Right forelimb (tissue), 1 donor: ENCODE results near the gene GPR15LG.
"Not testable (repeated sequence)": the region's sequence is repeated elsewhere in the genome, so short reads cannot be mapped to it uniquely, and the experiment has no call there.

ENCODE experiments used
- DNase-seq: peaks from one replicate; pipeline ENCODE4 v3.0.0-alpha.2; 2018

GPR15LG gene

DNA sequence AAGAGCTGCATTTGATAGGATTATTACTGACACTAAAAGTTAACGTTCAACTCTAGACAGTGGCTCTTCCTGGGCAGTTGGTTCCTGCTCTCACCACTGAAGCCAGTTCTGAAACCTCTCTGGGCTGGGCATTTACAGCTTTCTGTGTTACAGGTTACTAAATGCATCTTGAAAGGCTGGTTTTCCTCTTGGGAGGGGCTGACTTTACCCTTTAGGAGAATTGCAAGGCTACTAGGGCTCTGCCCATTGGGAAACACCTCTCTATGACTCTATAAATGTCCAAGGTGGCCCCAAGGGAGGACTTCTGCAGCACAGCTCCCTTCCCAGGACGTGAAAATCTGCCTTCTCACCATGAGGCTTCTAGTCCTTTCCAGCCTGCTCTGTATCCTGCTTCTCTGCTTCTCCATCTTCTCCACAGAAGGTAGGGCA lies at the start of gene GPR15LG:
TSS of gene GPR15LG (plus strand) at position 301 of the 429 bp plus-strand sequence. CDS start at position 352, 51 bp downstream.
- DNase-seq: no peak

DNA sequence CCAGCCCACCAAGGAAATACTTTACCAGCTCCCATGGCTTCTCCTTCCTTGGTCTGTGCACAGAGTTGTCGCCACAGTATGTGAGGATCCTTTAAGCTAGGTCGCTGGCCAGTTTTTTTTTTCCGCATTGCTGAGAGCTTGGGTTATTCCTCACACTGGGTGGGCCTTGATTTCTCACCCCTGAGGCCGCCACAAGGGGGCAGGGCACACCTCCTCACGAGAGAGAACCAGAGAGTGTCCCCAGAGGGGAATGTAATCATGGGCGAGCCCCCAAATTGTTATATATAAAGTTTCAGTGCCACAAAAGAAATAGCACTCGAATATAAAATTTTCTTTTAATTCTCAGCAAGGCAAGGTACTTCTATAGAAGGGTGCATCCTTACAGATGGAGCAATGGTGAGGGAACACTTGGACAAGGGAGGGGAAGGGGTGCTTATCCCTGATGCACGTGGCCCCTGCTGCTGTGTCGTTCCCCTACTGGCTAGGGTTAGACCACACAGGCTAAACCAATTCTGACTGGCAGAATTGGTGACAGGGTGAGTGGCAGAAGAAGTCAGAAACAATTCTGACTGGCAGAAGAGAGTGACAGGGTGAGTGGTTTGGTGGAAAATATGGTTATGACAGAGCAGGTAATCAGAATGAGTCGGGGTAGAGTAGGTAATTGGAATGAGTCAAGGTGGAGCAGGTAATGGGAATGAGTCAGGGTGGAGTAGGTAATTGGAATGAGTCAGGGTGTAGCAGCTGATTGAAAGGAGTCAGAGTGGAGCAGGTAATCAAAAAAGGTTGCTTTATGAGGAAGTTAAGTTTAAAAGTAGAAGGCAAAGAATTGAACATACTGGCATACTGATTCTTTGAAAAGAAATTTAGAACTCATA lies 47.5 kb upstream of the GPR15LG start:
- not testable (repeated sequence) for DNase-seq

DNA sequence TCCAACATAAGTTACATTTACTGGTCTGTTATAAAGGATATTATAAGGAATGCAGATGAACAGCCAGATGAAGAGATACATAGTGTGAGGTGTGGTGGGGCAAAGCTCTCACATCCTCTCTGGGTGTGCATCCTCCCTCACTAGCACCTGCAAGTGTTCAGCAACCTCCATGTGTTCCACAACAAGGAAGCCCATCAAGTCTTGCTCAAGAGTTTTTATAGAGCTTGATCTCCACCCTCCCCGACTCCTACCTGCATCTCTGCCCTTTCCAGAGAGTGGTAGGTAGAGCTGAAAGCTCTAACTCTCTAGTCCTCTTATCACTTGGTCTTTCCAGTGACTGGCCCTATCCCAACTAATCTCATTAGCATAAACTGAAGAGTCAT lies 46.8 kb upstream of the GPR15LG start:
- no peak for DNase-seq

DNA sequence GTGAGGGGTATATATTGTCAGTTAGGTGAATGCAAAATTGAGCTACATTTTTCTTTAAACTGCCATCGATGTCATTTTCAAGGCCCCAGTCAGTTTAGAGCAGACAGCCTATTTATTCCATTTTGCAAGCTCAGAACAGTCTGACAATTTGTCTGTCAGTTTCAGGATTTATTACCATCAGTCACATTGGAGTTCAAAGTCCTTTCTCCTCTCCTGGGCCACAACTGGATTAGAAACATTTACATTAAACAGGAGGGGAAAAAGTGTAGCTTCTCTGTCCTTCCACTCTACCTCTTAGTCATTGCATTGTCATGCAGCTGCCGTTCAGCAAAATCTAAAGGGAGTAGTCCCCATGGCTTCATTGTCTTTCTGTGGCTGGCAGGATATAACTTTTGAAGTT lies 37.8 kb upstream of the GPR15LG start:
- no peak for DNase-seq

DNA sequence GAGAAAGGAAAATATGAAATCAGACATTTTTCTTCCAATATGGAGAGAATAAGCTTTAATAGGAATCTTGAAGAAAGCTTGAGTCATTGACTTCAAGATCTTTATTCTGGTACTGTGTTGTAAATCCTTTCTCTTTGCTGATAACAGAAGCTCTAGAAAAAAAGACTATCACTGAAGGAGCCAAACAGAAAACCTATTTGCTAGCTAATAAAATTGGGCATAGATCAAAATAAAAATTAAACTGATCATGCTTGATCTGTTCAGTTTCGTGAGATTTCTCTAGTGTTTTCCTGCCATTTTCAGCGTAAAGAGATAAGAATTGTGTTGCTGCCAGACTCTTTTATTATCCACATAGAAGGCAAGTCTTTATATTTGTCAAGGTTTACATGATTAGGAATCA lies 35.8 kb upstream of the GPR15LG start:
- no peak for DNase-seq

DNA sequence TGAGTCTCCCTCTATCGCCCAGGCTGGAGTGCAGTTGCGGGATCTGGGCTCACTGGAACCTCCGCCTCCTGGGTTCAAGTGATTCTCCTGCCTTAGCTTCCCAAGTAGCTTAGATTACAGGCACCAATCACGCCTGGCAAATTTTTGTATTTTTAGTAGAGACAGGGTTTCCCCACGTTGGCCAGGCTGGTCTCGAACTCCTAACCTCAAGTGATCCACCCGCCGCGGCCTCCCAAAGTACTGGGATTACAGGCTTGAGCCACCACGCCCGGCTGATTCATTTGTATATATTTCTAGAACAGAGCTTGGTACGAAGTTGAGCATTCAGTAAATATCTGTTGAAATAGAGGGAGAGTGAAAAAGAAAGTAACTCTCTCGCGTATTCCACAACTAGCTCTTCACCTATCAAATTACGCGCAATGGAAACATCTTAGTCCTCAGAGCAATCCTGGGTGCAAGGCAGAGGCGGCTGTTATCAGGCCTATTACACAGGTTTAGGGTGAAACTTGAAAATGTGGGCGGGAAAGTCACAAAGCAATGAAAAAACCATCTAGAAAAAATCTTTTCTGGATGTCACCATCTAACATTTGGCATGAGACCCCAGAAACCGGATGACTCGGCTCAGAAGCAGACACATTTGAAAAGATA lies 35.0 kb upstream of the GPR15LG start:
- DNase-seq: peak; percentile 56

DNA sequence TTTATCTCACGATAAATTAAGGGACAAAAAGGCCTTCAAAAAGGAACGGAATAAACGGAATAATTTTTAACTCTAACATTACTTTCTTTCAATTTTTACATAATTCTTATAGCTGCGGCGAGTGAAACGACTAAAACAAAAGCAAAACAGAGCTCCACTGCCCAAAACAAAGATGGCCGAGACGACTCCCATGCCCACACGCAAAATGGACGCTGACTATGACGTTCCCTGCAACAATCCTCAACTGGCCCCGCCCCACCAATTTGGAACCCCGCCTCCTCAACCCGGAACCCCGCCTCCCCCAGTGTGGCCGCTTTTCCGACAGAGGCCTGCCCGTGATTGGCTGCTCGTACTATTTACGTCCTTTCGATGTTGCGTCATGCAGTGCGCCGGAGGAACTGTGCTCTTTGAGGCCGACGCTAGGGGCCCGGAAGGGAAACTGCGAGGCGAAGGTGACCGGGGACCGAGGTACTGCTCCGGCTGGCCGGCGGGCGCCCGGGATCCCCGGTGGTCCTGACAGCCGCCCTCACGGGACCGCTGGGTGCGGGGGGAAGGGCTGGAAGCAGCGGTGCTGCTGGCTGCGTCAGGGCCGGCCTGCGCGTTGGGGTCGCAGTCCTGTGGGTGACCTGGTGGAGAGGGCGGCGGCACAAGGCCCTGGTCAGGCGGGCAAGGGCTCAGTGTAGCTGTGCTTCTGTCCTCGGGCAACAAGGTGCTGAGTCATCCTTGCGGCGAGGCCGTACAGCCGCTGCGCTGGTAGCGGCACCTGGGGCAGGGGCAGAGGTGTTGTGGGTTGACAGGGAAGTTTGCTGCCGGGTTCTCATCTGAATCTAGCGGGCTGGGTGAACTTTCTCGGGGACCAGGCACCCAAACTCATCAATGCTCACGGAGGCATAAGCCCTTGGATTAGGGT lies 34.2 kb upstream of the GPR15LG start, which contains the start of gene GHITM:
TSS of gene GHITM (plus strand) at position 384 of the 910 bp plus-strand sequence. CDS start 1,992 bp downstream, outside the sequence.
- DNase-seq: peak; percentile 100

DNA sequence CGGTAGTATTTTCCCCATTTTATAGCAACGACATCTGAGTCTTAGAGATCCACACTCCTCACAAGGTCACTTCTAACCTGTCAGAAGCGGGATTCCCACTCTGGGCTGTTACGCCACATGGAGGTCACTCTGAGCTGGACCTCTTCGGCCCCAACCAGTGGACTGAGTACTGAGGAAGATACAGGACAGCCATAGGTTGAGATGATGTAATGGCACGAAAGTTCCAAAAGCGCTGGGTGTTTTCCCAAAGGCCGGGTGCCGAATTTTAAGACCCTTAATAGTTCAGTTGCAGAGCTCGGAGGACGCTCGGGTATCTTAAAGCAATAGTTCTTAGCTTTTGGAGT lies 33.6 kb upstream of the GPR15LG start:
- no peak for DNase-seq

DNA sequence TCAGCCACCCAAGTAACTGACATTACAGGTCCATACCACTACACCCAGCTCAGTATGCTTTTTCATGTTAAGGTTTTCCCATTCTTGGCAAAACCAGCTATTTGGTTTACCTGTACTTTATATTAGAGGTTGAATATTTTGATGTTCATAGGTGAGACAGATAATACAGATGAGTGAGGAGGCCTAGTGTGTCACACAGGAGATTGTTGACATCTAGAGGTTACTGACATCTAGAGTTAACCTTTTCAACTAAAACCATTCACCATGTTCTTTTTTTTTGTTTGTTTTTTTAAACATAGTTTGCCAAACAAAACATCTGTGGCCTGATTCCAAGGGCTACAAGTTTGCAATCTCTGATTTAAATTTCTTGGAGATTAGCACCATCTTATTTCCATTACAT lies 26.3 kb upstream of the GPR15LG start:
- no peak for DNase-seq

DNA sequence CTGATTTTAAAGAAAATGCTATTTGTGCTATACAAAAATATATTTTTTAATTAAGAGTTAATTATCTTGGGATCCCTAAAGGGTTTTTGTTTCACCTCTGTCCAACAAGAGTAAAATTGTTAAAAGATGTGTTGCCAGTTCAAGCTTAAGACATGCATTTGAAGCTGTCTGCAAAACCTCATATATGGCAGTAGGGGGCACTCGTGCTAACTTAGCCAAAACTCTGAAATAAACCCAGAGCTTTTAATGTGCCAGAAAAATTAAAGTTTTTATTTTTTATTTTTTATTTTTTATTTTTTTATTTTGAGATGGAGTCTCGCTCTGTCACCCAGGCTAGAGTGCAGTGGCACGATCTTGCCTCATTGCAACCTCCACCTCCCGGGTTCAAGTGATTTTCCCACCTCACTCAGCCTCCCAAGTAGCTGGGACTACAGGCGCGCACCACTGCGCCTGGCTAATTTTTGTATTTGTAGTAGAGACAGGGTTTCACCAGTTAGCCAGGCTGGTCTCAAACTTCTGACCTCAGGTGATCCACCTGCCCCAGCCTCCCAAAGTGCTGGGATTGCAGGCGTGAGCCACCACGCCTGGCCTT lies 25.5 kb upstream of the GPR15LG start:
- DNase-seq: not testable (repeated sequence)

DNA sequence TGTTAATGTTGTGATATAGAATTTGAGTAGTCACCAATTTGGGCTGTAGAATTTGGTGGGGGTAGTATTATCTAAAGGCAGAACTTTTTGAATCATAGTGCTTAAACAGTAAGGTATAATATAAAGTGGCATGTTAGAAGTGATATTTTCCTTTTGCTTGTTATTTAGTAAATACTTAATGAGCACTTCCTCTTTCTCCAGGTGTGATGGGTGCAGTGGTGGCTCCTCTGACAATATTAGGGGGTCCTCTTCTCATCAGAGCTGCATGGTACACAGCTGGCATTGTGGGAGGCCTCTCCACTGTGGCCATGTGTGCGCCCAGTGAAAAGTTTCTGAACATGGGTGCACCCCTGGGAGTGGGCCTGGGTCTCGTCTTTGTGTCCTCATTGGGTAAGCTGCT lies 23.7 kb upstream of the GPR15LG start:
- DNase-seq: no peak

DNA sequence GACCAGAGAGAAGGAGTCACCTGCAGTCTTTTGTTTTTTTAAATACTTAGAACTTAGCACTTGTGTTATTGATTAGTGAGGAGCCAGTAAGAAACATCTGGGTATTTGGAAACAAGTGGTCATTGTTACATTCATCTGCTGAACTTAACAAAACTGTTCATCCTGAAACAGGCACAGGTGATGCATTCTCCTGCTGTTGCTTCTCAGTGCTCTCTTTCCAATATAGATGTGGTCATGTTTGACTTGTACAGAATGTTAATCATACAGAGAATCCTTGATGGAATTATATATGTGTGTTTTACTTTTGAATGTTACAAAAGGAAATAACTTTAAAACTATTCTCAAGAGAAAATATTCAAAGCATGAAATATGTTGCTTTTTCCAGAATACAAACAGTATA lies 20.8 kb upstream of the GPR15LG start:
- DNase-seq: no peak

DNA sequence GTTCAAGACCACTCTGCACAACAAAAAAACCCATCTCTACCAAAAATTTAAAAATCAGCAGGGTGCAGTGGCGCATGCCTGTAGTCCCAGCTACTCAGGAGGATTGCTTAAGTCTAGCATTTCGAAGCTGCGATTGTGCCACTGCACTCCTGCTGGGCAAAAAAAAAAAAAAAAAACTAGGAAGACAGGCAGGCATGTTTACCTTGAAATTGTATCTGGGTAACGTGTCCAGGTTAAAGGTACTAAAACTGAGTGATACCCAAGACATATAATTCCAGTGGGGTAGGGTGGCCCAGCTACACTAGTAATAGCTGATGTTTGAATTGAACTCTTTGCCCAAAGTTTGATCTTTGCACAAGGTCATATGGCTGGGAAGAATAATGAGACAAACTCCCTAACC lies 18.1 kb upstream of the GPR15LG start:
- DNase-seq: no peak

DNA sequence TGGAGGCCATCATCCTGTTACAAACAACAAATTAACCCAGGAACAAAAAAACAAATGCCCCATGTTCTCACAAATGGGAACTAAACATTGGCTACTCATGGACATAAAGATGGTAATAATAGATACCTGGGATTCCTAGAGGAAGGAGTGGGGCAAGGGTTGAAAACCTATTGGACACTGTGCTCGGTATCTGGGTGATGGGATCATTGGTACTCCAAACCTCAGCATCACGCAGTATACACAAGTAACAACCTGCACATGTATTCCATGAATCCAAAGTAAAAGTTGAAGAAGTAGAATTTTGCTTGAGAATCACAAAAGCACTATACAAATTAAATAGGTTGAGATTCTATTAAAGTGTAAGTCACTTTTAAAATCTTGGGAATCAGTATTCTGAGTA lies 17.6 kb upstream of the GPR15LG start:
- no peak for DNase-seq

DNA sequence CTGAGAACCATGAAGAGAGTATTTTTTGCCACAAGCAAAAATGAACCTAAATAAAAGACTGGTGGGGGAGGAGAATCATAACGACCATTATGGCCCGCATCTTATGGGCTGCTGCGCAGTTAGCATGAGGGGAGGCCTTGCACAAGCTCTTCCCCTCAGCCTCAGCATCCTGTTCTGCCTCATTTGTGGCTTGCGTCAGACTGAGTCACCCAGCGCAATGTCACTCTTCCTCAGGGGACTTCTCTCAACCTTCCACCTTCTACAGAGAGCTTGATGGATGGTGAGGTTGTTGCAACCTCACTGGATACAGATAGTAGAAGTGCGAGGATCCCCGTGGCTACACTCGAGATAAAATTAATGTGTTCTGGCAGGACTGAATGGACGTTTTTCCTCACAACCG lies 16.8 kb upstream of the GPR15LG start:
- no peak for DNase-seq

DNA sequence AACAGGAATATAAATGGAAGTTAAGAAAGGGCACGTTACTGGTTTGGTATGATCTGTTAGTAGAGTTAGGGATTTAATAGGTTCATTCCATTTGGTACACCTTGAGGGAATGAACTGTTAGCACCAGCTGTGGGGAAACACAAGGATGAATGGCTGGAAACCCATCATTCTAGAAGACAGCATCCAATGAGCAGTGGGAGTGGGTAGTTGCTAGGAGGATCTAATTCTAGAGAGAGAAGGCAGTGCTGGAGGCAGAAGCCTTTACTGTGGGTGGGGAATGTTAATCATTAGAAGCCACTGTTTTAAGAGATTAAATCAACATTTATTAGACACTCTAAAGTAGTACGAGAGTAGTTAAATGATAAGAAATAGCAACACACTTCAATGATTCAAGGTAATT lies 15.5 kb upstream of the GPR15LG start:
- no peak for DNase-seq

DNA sequence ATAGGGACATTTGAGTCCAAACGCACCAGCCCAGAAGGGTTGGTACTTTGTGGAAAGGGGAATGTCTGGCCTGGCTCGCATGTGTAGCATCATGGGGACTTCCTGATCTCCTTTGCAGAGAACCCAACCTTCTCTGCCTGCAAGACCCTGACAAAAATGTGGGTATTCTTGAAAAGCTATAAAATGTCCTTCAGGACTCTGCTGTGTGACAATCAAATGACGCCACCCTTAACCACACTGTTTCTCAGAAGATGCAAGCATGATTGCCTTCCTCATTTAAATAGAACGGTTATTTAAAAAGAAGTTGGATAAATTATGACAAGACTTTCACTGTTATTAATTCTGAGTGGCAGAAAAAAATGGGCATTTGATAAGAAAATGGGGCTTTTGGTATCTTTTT lies 15.1 kb upstream of the GPR15LG start:
- DNase-seq: no peak

DNA sequence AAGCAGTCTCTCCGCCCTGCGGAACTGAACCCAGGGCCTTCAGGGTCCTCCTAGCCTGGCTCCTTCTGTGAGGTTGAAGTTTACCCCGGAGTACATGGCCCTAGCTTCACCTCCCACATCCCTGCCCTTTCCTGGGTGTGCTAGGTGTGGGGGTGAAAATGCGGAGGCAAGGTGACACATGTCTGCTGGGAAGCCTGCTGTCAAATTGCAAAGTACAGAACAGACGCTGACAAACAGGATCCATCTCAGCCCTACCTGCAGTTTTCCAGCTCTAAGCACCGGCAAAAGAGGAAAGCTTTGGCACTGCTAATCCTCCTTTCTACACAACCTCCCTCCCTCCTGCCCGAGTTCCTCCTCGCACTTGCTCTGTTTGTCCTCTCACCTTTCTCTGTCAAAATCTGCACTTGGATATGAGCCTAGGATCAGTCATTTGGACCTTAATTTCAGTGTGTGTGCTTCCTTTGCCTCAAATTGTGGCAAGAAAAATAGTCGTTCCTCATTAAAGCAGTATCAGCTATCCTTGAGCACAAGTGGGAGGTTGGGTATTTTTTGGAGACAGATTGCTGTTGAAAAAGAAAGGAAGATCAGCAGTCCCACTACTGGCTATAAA lies 14.4 kb upstream of the GPR15LG start:
- DNase-seq: no peak

DNA sequence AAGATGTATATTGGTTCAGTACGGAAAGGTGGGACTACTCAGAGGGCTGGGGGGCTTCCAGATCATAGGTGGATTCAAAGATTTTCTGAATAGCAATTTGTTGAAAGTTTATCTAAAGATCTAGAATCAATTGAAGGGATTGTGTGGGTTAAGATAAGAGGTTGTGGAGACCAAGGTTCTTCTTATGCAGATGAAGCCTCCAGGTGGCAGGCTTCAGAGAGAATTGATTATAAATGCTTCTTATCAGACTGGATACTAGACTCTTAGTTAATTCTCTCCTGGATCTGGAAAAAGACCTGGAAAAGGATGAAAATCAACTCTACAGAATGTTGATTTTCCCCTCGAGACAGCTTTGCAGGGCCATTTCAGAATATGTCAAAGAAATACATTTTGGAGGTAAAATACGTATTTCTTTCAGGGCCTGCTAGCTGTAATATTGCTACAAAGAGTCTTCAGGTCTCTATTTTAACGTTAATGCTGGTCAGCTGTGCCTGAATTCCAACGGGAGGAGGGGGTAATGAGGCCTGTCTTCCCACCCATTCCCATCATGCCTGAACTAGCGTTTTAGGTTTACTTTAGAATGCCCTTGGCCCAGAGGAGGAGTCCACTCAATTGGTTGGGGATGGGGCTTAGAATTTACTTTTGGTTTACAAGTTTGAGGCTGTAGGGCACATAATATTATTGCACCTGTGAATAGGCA lies 12.8 kb upstream of the GPR15LG start:
- no peak for DNase-seq

DNA sequence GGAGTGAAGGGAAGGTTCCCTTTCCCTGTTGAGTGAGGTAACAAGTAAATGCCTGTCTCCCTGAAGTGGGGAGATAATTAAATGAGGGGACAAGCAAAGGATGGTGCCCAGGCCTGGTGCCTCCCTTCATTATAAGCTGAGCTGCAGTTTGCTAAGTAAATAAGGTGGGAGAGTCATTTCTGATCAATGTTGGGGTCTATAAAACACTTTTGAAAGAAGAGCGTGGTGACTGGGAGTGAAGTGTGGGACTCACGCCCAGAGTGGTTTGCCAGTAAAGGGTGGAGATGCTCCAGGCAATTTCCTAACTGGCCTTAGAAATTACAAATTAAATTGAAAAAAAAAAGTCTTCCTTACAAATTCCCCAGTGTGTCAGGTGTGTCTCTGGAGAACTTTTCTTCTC lies 9.6 kb upstream of the GPR15LG start:
- no peak for DNase-seq

DNA sequence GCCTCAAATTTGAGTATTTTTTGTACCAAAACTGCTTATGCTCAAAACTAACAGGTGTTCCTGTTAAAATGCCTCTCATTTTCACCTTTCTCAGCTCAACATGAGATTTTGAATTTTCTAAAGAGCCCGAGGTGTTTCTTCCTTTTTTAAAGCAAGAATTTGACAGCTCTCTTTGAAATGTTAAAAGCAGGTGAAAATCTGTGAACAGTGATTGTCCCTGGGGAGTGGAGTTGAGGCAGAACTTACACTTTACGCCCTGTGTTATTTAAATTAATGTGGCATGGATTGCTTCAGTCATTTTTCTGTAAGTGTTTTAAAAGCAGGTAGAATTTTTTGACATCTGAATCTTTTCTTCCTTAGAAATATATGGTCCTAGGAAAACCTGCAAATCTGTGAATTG lies 9.2 kb upstream of the GPR15LG start:
- no peak for DNase-seq
